WTC11 (cell line): ENCODE results near the gene SNX8. TPM values are rescaled to one million over a fixed set of nuclear protein-coding genes. Genes with fewer than 3 reads are reported as not detected.
A peak's percentile ranks its signal among the peaks of the same experiment; 100 is the strongest.

Experiments
- ATAC-seq: fragments of 200-7000 bp; cut with Tn5 transposase; 2 replicates; pipeline ENCODE4 v1.10.0; 2021; ENCODE audit warnings: mild to moderate bottlenecking, moderate library complexity
- CTCF ChIA-PET: fragments of 300-600 bp; sonication (Branson Sonifier 250); formaldehyde crosslinking; loops from one replicate; lab custom pipeline; 2021; ENCODE audit warnings: antibody characterized with exemption; lab: Charles Lee
- POLR2A ChIA-PET: fragments of 350-600 bp; sonication (Branson Sonifier 250); formaldehyde crosslinking; loops from one replicate; lab custom pipeline; 2021; ENCODE audit warnings: antibody characterized with exemption; lab: Charles Lee
- DNase-seq: peaks from one replicate; pipeline ENCODE4 v3.0.0; 2021; ENCODE audit warnings: low spot score
- H3K27ac Mint-ChIP-seq: 2 replicates; pipeline ENCODE4 v1.8.0; 2021; ENCODE audit warnings: mixed read lengths
- H3K27me3 Mint-ChIP-seq: 2 replicates; pipeline ENCODE4 v1.8.0; 2021; ENCODE audit warnings: low read depth, mild to moderate bottlenecking, moderate library complexity, mixed read lengths
- H3K36me3 Mint-ChIP-seq: 2 replicates; pipeline ENCODE4 v1.8.0; 2021; ENCODE audit warnings: mixed read lengths
- H3K4me1 Mint-ChIP-seq: 2 replicates; pipeline ENCODE4 v1.8.0; 2022; ENCODE audit warnings: mixed read lengths
- H3K4me3 Mint-ChIP-seq: 2 replicates; pipeline ENCODE4 v1.8.0; 2021; ENCODE audit warnings: mild to moderate bottlenecking, moderate library complexity, mixed read lengths
- H3K9me3 Mint-ChIP-seq: 2 replicates; pipeline ENCODE4 v1.8.0; 2021; ENCODE audit warnings: mixed read lengths
- ATF1 ChIP-seq: sonication (generic); formaldehyde crosslinking; IDR thresholded peaks from 2 replicates; pipeline ENCODE4 v1.8.1; 2023; ENCODE audit warnings: mild to moderate bottlenecking, moderate library complexity, missing genetic modification reagents
- CREM ChIP-seq: sonication (generic); formaldehyde crosslinking; IDR thresholded peaks from 2 replicates; pipeline ENCODE4 v1.8.1; 2022; ENCODE audit warnings: mild to moderate bottlenecking, missing genetic modification reagents, moderate library complexity
- E2F1 ChIP-seq: sonication (generic); formaldehyde crosslinking; IDR thresholded peaks from 2 replicates; pipeline ENCODE4 v1.8.0; 2022; ENCODE audit warnings: mild to moderate bottlenecking, missing genetic modification reagents
- E2F5 ChIP-seq: sonication (generic); formaldehyde crosslinking; IDR thresholded peaks from 2 replicates; pipeline ENCODE4 v1.8.1; 2022; ENCODE audit warnings: mild to moderate bottlenecking, moderate library complexity, missing genetic modification reagents
- ERG ChIP-seq: fragments of 250-450 bp; sonication (Bioruptor Pico); IDR thresholded peaks from 2 replicates; pipeline ENCODE4 v1.8.0; 2021; ENCODE audit warnings: mild to moderate bottlenecking
- FOXP1 ChIP-seq: sonication (generic); formaldehyde crosslinking; IDR thresholded peaks from 2 replicates; pipeline ENCODE4 v1.8.0; 2022; ENCODE audit warnings: missing genetic modification reagents, mild to moderate bottlenecking, moderate library complexity, borderline replicate concordance
- HMGA2 ChIP-seq: fragments of 250-450 bp; sonication (Bioruptor Pico); IDR thresholded peaks from 2 replicates; pipeline ENCODE4 v1.4.0; 2021; ENCODE audit warnings: mild to moderate bottlenecking, moderate library complexity
- JUN ChIP-seq: sonication (generic); formaldehyde crosslinking; IDR thresholded peaks from 2 replicates; pipeline ENCODE4 v1.8.0; 2023; ENCODE audit warnings: mild to moderate bottlenecking, missing genetic modification reagents
- MYBL2 ChIP-seq: sonication (generic); formaldehyde crosslinking; IDR thresholded peaks from 2 replicates; pipeline ENCODE4 v1.8.1; 2023; ENCODE audit warnings: mild to moderate bottlenecking, moderate library complexity, missing genetic modification reagents
- PRRX2 ChIP-seq: fragments of 250-450 bp; sonication (Bioruptor Pico); IDR thresholded peaks from 2 replicates; pipeline ENCODE4 v1.8.0; 2021; ENCODE audit warnings: mild to moderate bottlenecking
- SMAD3 ChIP-seq: sonication (generic); formaldehyde crosslinking; IDR thresholded peaks from 2 replicates; pipeline ENCODE4 v1.8.0; 2022; ENCODE audit warnings: missing genetic modification reagents, mild to moderate bottlenecking, borderline replicate concordance
- SMAD4 ChIP-seq: sonication (generic); formaldehyde crosslinking; IDR thresholded peaks from 2 replicates; pipeline ENCODE4 v1.8.0; 2022; ENCODE audit warnings: mild to moderate bottlenecking, missing genetic modification reagents
- STAT6 ChIP-seq: sonication (generic); formaldehyde crosslinking; conservative IDR thresholded peaks from 2 replicates; pipeline ENCODE4 v1.8.1; 2023; ENCODE audit warnings: mild to moderate bottlenecking, low read depth, missing genetic modification reagents, moderate library complexity
- TEAD1 ChIP-seq: sonication (generic); formaldehyde crosslinking; IDR thresholded peaks from 2 replicates; pipeline ENCODE4 v1.8.0; 2022; ENCODE audit warnings: mild to moderate bottlenecking, missing genetic modification reagents
- TP53 ChIP-seq: sonication (generic); formaldehyde crosslinking; IDR thresholded peaks from 2 replicates; pipeline ENCODE4 v1.8.1; 2023; ENCODE audit warnings: mild to moderate bottlenecking, missing genetic modification reagents
- USF1 ChIP-seq: sonication (generic); formaldehyde crosslinking; IDR thresholded peaks from 2 replicates; pipeline ENCODE4 v1.8.0; 2022; ENCODE audit warnings: mild to moderate bottlenecking, missing genetic modification reagents
- ZBTB21 ChIP-seq: sonication (generic); formaldehyde crosslinking; IDR thresholded peaks from 2 replicates; pipeline ENCODE4 v1.8.1; 2023; ENCODE audit warnings: mild to moderate bottlenecking, missing genetic modification reagents, borderline replicate concordance
- ZNF121 ChIP-seq: sonication (generic); formaldehyde crosslinking; IDR thresholded peaks from 2 replicates; pipeline ENCODE4 v1.8.0; 2023; ENCODE audit warnings: missing genetic modification reagents
- ZNF232 ChIP-seq: sonication (generic); formaldehyde crosslinking; IDR thresholded peaks from 2 replicates; pipeline ENCODE4 v1.8.0; 2022; ENCODE audit warnings: mild to moderate bottlenecking, missing genetic modification reagents
- ZNF317 ChIP-seq: sonication (generic); formaldehyde crosslinking; IDR thresholded peaks from 2 replicates; pipeline ENCODE4 v1.8.1; 2023; ENCODE audit warnings: low read depth, mild to moderate bottlenecking, moderate library complexity, missing genetic modification reagents, borderline replicate concordance
- total RNA-seq: library from RNA; stranded (reverse); gene quantifications from 3 replicates; pipeline ENCODE4 v1.2.3, GENCODE V29; 2021

SNX8 gene
- total RNA-seq, 1 experiment from 2014 or later = 50.8 TPM

- no peak for DNase-seq
- H3K27ac Mint-ChIP-seq = peak overlapping the region; percentile 53; the same call in 1 of the 2 replicates
- H3K9me3 Mint-ChIP-seq = no peaks in the 10 kb centered on the region
- ChIA-PET POLR2A (no interaction called here), CTCF (interaction anchor here (1.3 kb wide), 1 partner anchor 95 kb away, joined by 4 read pairs; no protein-coding TSS in a partner anchor)
- TF ChIP-seq HMGA2 (CRISPR knock-in tag) = no peak
- no peak for TF ChIP-seq TEAD1
- TF ChIP-seq MYBL2 (CRISPR knock-in tag) = no peak
- no peak for TF ChIP-seq ERG (CRISPR knock-in tag)
- TF ChIP-seq ZNF232 (CRISPR knock-in tag) = no peak
- TF ChIP-seq SMAD4 (CRISPR knock-in tag) = no peak
- no peak for TF ChIP-seq SMAD3 (CRISPR knock-in tag)
- no peak for ATAC-seq
- H3K36me3 Mint-ChIP-seq = peaks cover 17% of the 10 kb centered on the region
- H3K4me3 Mint-ChIP-seq = no peak overlapping the region
- H3K4me1 Mint-ChIP-seq = no peaks in the 10 kb centered on the region
- H3K27me3 Mint-ChIP-seq = no peaks in the 10 kb centered on the region
Measured at GRCh38 chr7:2253525-2254244, 60.6 kb downstream of the SNX8 start.

GRCh38 chr7:2253021-2253420 lies 61.2 kb downstream of the SNX8 start:
- Mint-ChIP-seq H3K36me3 (peaks cover 17% of the 10 kb centered on the region), H3K4me3 (no peak overlapping the region), H3K27me3 (no peaks in the 10 kb centered on the region), H3K4me1 (no peaks in the 10 kb centered on the region), H3K9me3 (no peaks in the 10 kb centered on the region), H3K27ac (peak overlapping the region; percentile 53; the same call in 1 of the 2 replicates)
- ATAC-seq (no peak), DNase-seq (no peak)
- ChIA-PET POLR2A (no interaction called here), CTCF (no interaction called here)
- TF ChIP-seq PRRX2 (CRISPR knock-in tag) = no peak
- TF ChIP-seq E2F1 = no peak
- TF ChIP-seq ATF1 = no peak
- no peak for TF ChIP-seq HMGA2 (CRISPR knock-in tag)
- no peak for TF ChIP-seq JUN
- TF ChIP-seq CREM (CRISPR knock-in tag) = no peak
- no peak for TF ChIP-seq ZNF121
- no peak for TF ChIP-seq STAT6 (CRISPR knock-in tag)
- TF ChIP-seq TP53 (CRISPR knock-in tag) = no peak
- no peak for TF ChIP-seq ZBTB21 (CRISPR knock-in tag)
- no peak for TF ChIP-seq USF1
- TF ChIP-seq E2F5 (CRISPR knock-in tag) = no peak
- TF ChIP-seq ZNF317 (CRISPR knock-in tag) = no peak
- no peak for TF ChIP-seq FOXP1
